SK-N-MC (cell line): ENCODE results near the gene ADCK1.

Experiments
- EZH2 ChIP-seq: fragments of 200-600 bp; sonication (generic); IDR thresholded peaks from one replicate; pipeline ENCODE4 v1.6.1; 2017; ENCODE audit warnings: antibody characterized with exemption
- POLR2AphosphoS5 ChIP-seq: IDR thresholded peaks from 2 replicates; pipeline ENCODE4 v1.6.1; 2012; ENCODE audit warnings: mild to moderate bottlenecking, low read depth, low read length, borderline replicate concordance

DNA sequence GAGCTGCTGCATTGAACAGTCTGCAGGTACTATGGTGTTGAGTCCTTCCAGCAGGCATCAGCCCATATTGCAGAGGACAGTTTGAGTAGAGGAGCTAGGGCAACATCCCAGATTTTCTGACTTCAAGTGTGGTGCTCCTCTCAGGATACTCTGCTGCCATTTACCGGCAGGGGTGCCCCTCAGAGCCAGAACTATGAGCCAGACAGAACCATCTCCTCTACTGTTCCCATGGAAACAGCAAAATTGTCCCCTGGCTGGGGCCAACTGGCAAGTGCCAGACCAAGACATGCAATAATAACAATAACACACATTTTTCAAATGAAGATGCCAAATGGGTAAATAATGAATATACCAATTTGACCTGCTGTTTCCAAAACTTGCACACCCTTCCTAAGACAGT lies 102.9 kb downstream of the ADCK1 start:
- TF ChIP-seq POLR2AphosphoS5 (no peak), EZH2 (no peak)
